ENCODE data around the gene ANKRD30B. TPM values are rescaled to one million over a fixed set of nuclear protein-coding genes. Genes with fewer than 3 reads are reported as not detected.

Gene ANKRD30B

GRCh38 chr18:14900435-14900834 lies 152.5 kb downstream of the ANKRD30B start:
- H4K8ac ChIP-seq (ENCODE audit: low read length), result no peak overlapping the region
- WGBS, result 83% methylated on average over 1 of the region's 1 CpG

More at GRCh38 chr18:14900435-14900834, 152.5 kb downstream of the ANKRD30B start:
- H3K18ac ChIP-seq (ENCODE audit: low read depth in 1 of 2, low read length in 2 of 2), result no peak overlapping the region
- H3K9ac ChIP-seq (ENCODE audit: low read length), result no peak overlapping the region
- no peak for DNase-seq
- H4K91ac ChIP-seq (ENCODE audit: low read length), result no peak overlapping the region
- H3K27me3 ChIP-seq (ENCODE audit: control insufficient read depth in 1 of 2, insufficient read depth in 1 of 2, low read length in 2 of 2), result no peaks in the 10 kb centered on the region
- no peak overlapping the region for H3K4me3 ChIP-seq (ENCODE audit: insufficient read depth in 1 of 2, low read depth in 1 of 2, low read length in 2 of 2)
- no peaks in the 10 kb centered on the region for H3K9me3 ChIP-seq (ENCODE audit: control insufficient read depth, low read length)
- H3K4me1 ChIP-seq (ENCODE audit: control insufficient read depth, insufficient read depth, low read depth, low read length), result no peaks in the 10 kb centered on the region
- no peak overlapping the region for H3K27ac ChIP-seq (ENCODE audit: low read length, poor library complexity, severe bottlenecking)
- no peak overlapping the region for H3K14ac ChIP-seq (ENCODE audit: low read length in 2 of 2)
- H2BK5ac ChIP-seq (ENCODE audit: low read depth, low read length, poor library complexity, severe bottlenecking), result no peak overlapping the region
- no peak overlapping the region for H2AFZ ChIP-seq (ENCODE audit: low read depth, low read length)
- no peak overlapping the region for H2AK5ac ChIP-seq (ENCODE audit: low read length, severe bottlenecking)
- no peaks in the 10 kb centered on the region for H3K79me1 ChIP-seq (replicated peaks; ENCODE audit: low read length, poor library complexity, severe bottlenecking)
- no peak overlapping the region for H2BK120ac ChIP-seq (ENCODE audit: low read depth, low read length)
- H3K4me2 ChIP-seq (ENCODE audit: low read length, poor library complexity, severe bottlenecking), result no peak overlapping the region
- H3K23ac ChIP-seq (ENCODE audit: low read length in 2 of 2), result no peak overlapping the region
- no peaks in the 10 kb centered on the region for H3K36me3 ChIP-seq (ENCODE audit: control insufficient read depth in 1 of 2, insufficient read depth in 2 of 2, low read depth in 1 of 2, low read length in 2 of 2)
- no peak overlapping the region for H2BK15ac ChIP-seq (ENCODE audit: low read depth, poor library complexity, severe bottlenecking)
- no peak overlapping the region for H2BK12ac ChIP-seq (ENCODE audit: low read length in 2 of 2)
- no peak overlapping the region for H3K4ac ChIP-seq (ENCODE audit: low read depth in 1 of 2, low read length in 2 of 2)

Small RNA genes within 50 kb of the gene (small RNA-seq; reads per million reads assigned to genes)
- gene MIR3156-2 (ENCODE audit: low read depth) (not detected), gene RNU6-1210P (ENCODE audit: low read depth) (not detected)
